IMR-90 (cell line): Measurements from ENCODE around the gene ANO4. TPM values are rescaled to one million over a fixed set of nuclear protein-coding genes. Genes with fewer than 3 reads are reported as not detected.

Source experiments
- ATAC-seq: fragments of 200-7000 bp; cut with Tn5 transposase; 2 replicates; pipeline ENCODE4 v1.9.1; 2020; ENCODE audit warnings: low read depth, mild to moderate bottlenecking, moderate library complexity
- BruUV-seq: library from RNA; stranded (reverse); fragments of 400-500 nt; replicated peaks from 2 replicates; lab custom pipeline; 2021; lab: Mats Ljungman, UMichigan
- CTCF ChIA-PET: fragments of 300-600 bp; formaldehyde crosslinking; extraction: SDS; loops from one replicate; lab custom pipeline; 2021; ENCODE audit warnings: antibody characterized with exemption; lab: Yijun Ruan, JAX
- POLR2A ChIA-PET: fragments of 300-600 bp; sonication (Branson Sonifier 250); formaldehyde crosslinking; loops from one replicate; lab custom pipeline; 2022; ENCODE audit warnings: antibody characterized with exemption; ENCODE audit not compliant: unreplicated experiment; lab: Charles Lee
- DNase-seq: peaks from one replicate; pipeline ENCODE4 v3.0.0; 2013
- H2AFZ ChIP-seq: replicated peaks from 2 replicates; pipeline ENCODE3; 2013; ENCODE audit warnings: low read length, mild to moderate bottlenecking; ENCODE audit not compliant: poor library complexity
- H2AK5ac ChIP-seq: 2 replicates; pipeline ENCODE4 v1.6.1; 2013; ENCODE audit warnings: low read depth, low read length, inconsistent platforms
- H2AK9ac ChIP-seq: replicated peaks from 2 replicates; pipeline ENCODE3; 2013; ENCODE audit warnings: mild to moderate bottlenecking, low read depth, low read length, moderate library complexity; ENCODE audit not compliant: poor library complexity
- H2BK120ac ChIP-seq: 2 replicates; pipeline ENCODE4 v1.6.1; 2013; ENCODE audit warnings: low read depth, low read length, inconsistent platforms
- H2BK15ac ChIP-seq: 3 replicates; pipeline ENCODE4 v1.6.1; 2013; ENCODE audit warnings: low read depth, low read length, inconsistent platforms
- H2BK20ac ChIP-seq: 2 replicates; pipeline ENCODE4 v1.6.1; 2013; ENCODE audit warnings: low read depth, mild to moderate bottlenecking, inconsistent platforms, low read length, moderate library complexity
- H2BK5ac ChIP-seq: 2 replicates; pipeline ENCODE4 v1.6.1; 2013; ENCODE audit warnings: mild to moderate bottlenecking, low read depth, low read length, inconsistent platforms; ENCODE audit not compliant: poor library complexity, severe bottlenecking
- H3K14ac ChIP-seq: replicated peaks from 2 replicates; pipeline ENCODE4 v1.6.1; 2013; ENCODE audit warnings: low read depth, low read length, inconsistent platforms
- H3K18ac ChIP-seq: 2 replicates; pipeline ENCODE4 v1.6.1; 2013; ENCODE audit warnings: low read depth, low read length, control low read depth
- H3K23ac ChIP-seq: 2 replicates; pipeline ENCODE4 v1.6.1; 2013; ENCODE audit warnings: low read depth, low read length, inconsistent platforms
- H3K27ac ChIP-seq: 2 replicates; pipeline ENCODE4 v1.5.1; 2013; ENCODE audit warnings: mild to moderate bottlenecking, control low read depth, low read length; ENCODE audit not compliant: insufficient read depth
- H3K27me3 ChIP-seq: 2 replicates; pipeline ENCODE4 v1.6.1; 2013; ENCODE audit warnings: low read length; ENCODE audit not compliant: control insufficient read depth, insufficient read depth
- H3K36me3 ChIP-seq: 2 replicates; pipeline ENCODE4 v1.6.1; 2013; ENCODE audit warnings: low read length, mixed read lengths; ENCODE audit not compliant: control insufficient read depth, insufficient read depth
- H3K4ac ChIP-seq: 2 replicates; pipeline ENCODE4 v1.6.1; 2013; ENCODE audit warnings: low read depth, low read length, inconsistent platforms
- H3K4me1 ChIP-seq: 2 replicates; pipeline ENCODE4 v1.6.1; 2013; ENCODE audit warnings: low read length, mixed read lengths; ENCODE audit not compliant: control insufficient read depth, insufficient read depth
- H3K4me2 ChIP-seq: 2 replicates; pipeline ENCODE4 v1.6.1; 2013; ENCODE audit warnings: low read depth, mild to moderate bottlenecking, control low read depth, low read length, moderate library complexity
- H3K4me3 ChIP-seq: 2 replicates; pipeline ENCODE4 v1.5.1; 2013; ENCODE audit warnings: low read depth, mild to moderate bottlenecking, control low read depth, low read length, moderate library complexity; ENCODE audit not compliant: insufficient read depth
- H3K56ac ChIP-seq: 2 replicates; pipeline ENCODE4 v1.6.1; 2013; ENCODE audit warnings: low read length, inconsistent platforms; ENCODE audit not compliant: insufficient read depth; ENCODE audit errors: extremely low read depth
- H3K79me1 ChIP-seq, 2 experiments: 2 replicates each; pipeline ENCODE4 v1.6.1; 2013; ENCODE audit warnings: low read length in 2 of 2, inconsistent platforms in 1 of 2, low read depth in 1 of 2
- H3K9ac ChIP-seq: 2 replicates; pipeline ENCODE4 v1.6.1; 2013; ENCODE audit warnings: low read depth, low read length, control low read depth
- H3K9me1 ChIP-seq: 2 replicates; pipeline ENCODE4 v1.6.1; 2013; ENCODE audit warnings: low read length, inconsistent platforms; ENCODE audit not compliant: insufficient read depth
- H3K9me3 ChIP-seq: 2 replicates; pipeline ENCODE4 v1.6.1; 2013; ENCODE audit warnings: low read length; ENCODE audit not compliant: control insufficient read depth, insufficient read depth
- H4K20me1 ChIP-seq: 2 replicates; pipeline ENCODE4 v1.6.1; 2013; ENCODE audit warnings: low read length, inconsistent platforms; ENCODE audit not compliant: insufficient read depth
- H4K5ac ChIP-seq: 2 replicates; pipeline ENCODE4 v1.6.1; 2013; ENCODE audit warnings: mild to moderate bottlenecking, low read depth, low read length, control low read depth
- H4K8ac ChIP-seq, 2 experiments: 2 replicates each; pipeline ENCODE4 v1.6.1; 2013; ENCODE audit warnings: low read depth in 2 of 2, low read length in 2 of 2, control low read depth in 1 of 2, inconsistent platforms in 1 of 2
- H4K91ac ChIP-seq: 2 replicates; pipeline ENCODE4 v1.6.1; 2013; ENCODE audit warnings: low read depth, low read length, inconsistent platforms; ENCODE audit not compliant: insufficient read depth
- BHLHE40 ChIP-seq: fragments of 150-350 bp; IDR thresholded peaks from 2 replicates; pipeline ENCODE4 v1.6.1; 2016; ENCODE audit warnings: mild to moderate bottlenecking, low read depth, low read length
- NFE2L2 ChIP-seq: fragments of 150-350 bp; IDR thresholded peaks from 2 replicates; pipeline ENCODE4 v1.6.1; 2016; ENCODE audit warnings: low read depth, mild to moderate bottlenecking, low read length
- WGBS, 2 experiments: methylation state at CpG; one replicate each; pipeline versions ENCODE4 v1.1.5 to v1.1.7; 2013; ENCODE audit warnings: missing lambda C conversion rate in 2 of 2; ENCODE audit not compliant: insufficient read length in 1 of 2; ENCODE audit errors: extremely low coverage in 2 of 2; 5-methylcytosine and 5-hydroxymethylcytosine counted together
- dilution Hi-C: fragments of 300-500 bp; cut with HindIII; formaldehyde crosslinking; loops from one replicate; pipeline ENCODE4 v1.14.3; 2018; ENCODE audit warnings: low sequenced_read_pairs; ENCODE audit not compliant: unreplicated experiment
- in situ Hi-C: fragments of 300-500 bp; cut with MboI; formaldehyde crosslinking; loops from 3 replicates; pipeline ENCODE4 v1.14.3; 2019; ENCODE audit warnings: low sequenced_read_pairs, inconsistent platforms, mixed read lengths
- intact Hi-C: fragments of 100-400 bp; cut with micrococcal nuclease; formaldehyde crosslinking; loops from 2 replicates; pipeline ENCODE4 v1.10.0; 2022
- polyA plus RNA-seq, 3 experiments: library from polyadenylated mRNA; depleted of rRNA; stranded (reverse); fragments of >200 nt; gene quantifications; 2 replicates each; pipeline ENCODE4 v1.2.3, GENCODE V29; 2012; ENCODE audit warnings: low replicate concordance in 1 of 3
- total RNA-seq: library from RNA; depleted of rRNA; stranded (reverse); fragments of >200 nt; gene quantifications from 2 replicates; pipeline ENCODE4 v1.2.3, GENCODE V29; 2012

The ANO4 gene
- total and polyA plus RNA-seq, 2 of the 4 experiments (the other 2 are of a cell fraction) = 4.7 to 10.2 TPM

DNA sequence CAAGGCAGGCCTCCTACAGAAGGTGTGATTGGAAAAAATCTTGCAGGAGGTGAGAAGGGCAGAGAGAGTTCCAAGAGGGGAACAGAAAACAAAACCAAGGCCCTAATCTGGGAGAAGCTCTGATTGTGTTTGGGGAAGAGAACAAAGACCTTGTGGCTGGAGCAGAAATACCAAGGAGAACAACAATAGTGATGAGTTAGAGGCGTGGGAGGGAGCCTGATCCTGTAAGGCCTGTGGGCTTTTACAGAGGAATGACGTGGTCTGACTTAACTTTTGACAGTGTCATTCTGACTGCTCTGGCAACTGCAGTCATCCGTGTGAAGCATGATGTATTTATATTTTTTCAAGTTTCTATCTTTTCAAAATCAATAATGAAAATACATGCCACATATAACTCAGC is 200.6 kb downstream of the ANO4 start:
- H3K9me3 ChIP-seq = no peaks in the 10 kb centered on the region
- H4K8ac ChIP-seq = no peak overlapping the region
- no TSS peak for BruUV-seq
- no peak overlapping the region for H4K91ac ChIP-seq
- WGBS, 2 experiments = no CpG with 5 or more reads among the region's 3 CpGs
- H2AFZ ChIP-seq = no peak overlapping the region
- H3K18ac ChIP-seq = no peak overlapping the region
- no peak overlapping the region for H3K4ac ChIP-seq
- no peak overlapping the region for H2BK15ac ChIP-seq
- ATAC-seq (no peak), DNase-seq (peak; percentile 50)
- H2AK5ac ChIP-seq = no peak overlapping the region
- dilution Hi-C loops = no loop called here
- H2BK20ac ChIP-seq = no peak overlapping the region
- H3K23ac ChIP-seq = no peak overlapping the region
- H4K5ac ChIP-seq = no peak overlapping the region
- H3K79me1 ChIP-seq = no peaks in the 10 kb centered on the region
- H3K27ac ChIP-seq = no peak overlapping the region
- H3K56ac ChIP-seq = no peak overlapping the region
- no peak overlapping the region for H2AK9ac ChIP-seq
- no peaks in the 10 kb centered on the region; the same call in 1 of the 2 replicates for H3K36me3 ChIP-seq
- H3K4me3 ChIP-seq = no peak overlapping the region
- no peak overlapping the region for H3K4me2 ChIP-seq
- no peaks in the 10 kb centered on the region for H3K27me3 ChIP-seq
- no peak overlapping the region for H2BK120ac ChIP-seq
- in situ Hi-C loops = no loop called here
- no peaks in the 10 kb centered on the region; the same call in 1 of the 2 replicates for H3K9me1 ChIP-seq
- intact Hi-C loops = no loop called here
- no peak overlapping the region for H2BK5ac ChIP-seq
- ChIA-PET CTCF (no interaction called here), POLR2A (no interaction called here)
- H3K4me1 ChIP-seq = no peaks in the 10 kb centered on the region
- no peaks in the 10 kb centered on the region for H4K20me1 ChIP-seq
- no peak overlapping the region for H3K14ac ChIP-seq
- 0 out of 2 replicates have a peak, but pooled peaks have one; percentile 7 for TF ChIP-seq NFE2L2
- TF ChIP-seq BHLHE40 = no peak
- H3K9ac ChIP-seq = no peak overlapping the region
